ENCODE data around the gene FBXW8.
A peak's percentile ranks its signal among the peaks of the same experiment; 100 is the strongest.

FBXW8 gene

GRCh38 chr12:116887897-116888296 is 22.9 kb upstream of the FBXW8 start:
- no peak for DNase-seq

- no peak for DNase-seq
Observed at GRCh38 chr12:116890330-116890729, 20.4 kb upstream of the FBXW8 start.

GRCh38 chr12:116891019-116891418 is 19.7 kb upstream of the FBXW8 start:
- DNase-seq: no peak

DNA sequence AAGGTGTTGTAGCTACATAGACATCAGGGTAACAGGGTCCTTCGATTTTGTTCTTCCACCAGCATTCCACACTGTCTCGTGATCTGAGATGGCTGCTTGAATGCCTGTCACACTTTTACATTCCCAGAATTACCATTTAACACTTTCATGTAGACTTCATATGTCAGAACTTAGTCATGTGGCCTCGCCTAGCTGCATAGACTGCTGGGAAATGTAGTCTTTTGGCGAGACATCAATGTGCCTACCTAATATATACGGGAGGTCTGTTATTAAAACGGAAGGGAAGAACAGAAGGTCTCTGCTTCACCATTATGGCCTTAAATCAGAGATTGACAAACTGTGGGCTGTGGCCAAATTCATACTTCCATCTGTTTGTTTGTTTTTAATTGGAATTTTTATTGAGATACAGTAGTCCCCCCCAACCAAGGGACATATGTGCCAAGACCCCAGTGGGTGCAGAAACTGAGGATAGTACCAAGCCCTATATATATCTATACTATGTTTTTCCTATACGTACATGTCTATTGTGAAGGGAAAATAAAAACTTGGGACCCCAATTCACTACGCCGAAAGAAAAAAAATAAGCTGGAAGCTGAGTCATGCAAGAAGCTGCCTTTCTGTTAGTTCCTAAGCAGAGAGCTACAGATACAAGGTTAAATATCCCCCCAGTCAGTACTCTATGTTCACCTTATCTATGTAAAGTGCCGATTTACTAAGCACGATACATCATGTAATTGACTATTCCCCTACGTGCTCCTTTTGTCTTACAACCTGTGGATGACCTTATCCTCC is 18.2 kb upstream of the FBXW8 start:
- DNase-seq: no peak

DNA sequence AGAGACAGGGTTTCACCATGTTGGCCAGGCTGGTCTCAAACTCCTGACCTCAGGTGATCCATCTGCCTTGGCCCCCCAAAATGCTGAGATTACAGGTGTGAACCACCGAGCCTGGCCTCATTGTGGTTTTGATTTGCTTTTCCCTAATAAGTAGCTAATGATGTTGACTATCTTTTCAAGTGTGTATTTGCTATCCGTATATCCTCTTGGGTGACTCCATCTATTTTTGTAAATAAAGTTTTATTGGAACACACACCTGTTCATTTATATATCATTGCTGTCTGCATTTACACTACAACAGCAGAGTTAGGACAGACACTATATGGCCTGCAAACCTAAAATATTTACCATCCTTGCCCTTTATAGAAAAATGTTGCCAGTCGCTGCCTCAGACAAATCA is 15.8 kb upstream of the FBXW8 start:
- DNase-seq: no peak

GRCh38 chr12:116896411-116896924 is 14.3 kb upstream of the FBXW8 start:
- DNase-seq: no peak

- DNase-seq: no peak
Observed at GRCh38 chr12:116897476-116897875, 13.3 kb upstream of the FBXW8 start.

DNA sequence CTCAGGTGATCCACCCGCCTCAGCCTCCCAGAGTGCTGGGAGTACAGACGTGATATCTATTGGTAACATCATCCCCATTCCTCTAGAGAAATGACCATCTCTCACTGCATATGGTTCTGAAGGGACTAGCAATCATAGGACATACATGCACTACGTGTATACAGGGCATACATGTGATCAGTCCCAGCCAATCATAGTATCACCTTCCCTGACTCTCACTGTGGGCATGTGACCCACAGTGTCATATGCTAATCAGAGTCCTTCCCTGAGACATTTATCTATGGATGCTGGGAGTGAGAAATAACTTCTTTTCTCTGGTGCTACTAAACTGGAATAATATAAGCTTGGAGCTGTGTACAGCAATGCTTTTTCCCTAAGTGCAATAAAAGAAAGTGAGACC is 12.1 kb upstream of the FBXW8 start:
- no peak for DNase-seq

DNA sequence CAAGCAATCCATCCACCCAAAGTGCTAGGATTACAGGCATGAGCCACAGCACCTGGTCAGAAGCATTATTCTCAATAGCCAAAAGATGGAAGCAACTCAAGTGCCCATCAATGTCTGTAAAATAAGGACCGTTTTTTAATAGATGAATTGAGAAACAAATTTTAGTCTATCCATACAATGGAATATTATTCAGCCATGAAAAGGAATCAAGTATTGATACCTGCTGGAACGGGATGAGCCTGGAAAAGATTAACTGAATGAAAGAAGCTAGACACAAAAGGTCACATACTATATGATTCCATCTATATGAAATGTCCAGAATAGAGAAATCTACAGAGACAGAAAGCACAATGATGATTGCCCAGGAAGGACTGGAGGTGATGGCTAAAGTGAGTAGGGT is 9.1 kb upstream of the FBXW8 start:
- DNase-seq: no peak

DNA sequence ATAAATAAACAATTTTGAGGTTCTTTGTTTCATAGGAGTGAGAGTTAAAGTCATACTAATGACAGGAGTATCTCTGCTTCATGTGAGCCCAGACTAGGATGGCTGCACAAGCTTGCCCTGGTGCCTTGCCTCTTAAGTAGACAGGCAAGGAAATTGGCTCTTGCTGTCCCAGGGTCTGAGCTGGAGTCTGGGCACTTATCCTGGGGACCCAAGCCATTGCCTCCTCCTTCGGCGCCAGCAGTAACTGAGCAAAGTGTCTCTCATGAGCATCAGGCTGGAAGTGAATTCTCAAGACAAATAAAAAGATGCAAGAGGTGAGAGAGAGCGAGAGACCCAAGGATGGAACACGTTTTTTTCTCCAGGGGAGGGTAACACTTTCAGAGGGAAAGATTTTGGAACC is 6.9 kb upstream of the FBXW8 start:
- no peak for DNase-seq

DNA sequence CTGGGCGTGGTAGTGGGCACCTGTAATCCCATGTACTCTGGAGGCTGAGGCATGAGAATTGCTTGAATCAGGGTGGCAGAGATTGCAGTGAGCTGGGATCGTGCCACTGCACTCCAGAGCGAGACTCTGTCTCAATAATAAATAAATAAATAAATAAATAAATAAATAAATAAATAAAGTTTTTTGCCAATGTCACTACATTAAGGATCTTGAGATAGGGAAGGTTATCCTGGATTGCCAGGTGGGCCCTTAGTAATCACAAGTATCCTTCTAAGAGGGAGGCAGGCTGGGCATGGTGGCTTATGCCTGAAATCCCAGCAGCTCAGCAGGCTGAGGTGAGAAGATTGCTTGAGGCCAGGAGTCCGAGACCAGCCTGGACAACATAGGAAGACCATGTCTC is 4.5 kb upstream of the FBXW8 start:
- DNase-seq: no peak

- DNase-seq: no peak
Observed at GRCh38 chr12:116910280-116910644, 488 bp upstream of the FBXW8 start.

DNA sequence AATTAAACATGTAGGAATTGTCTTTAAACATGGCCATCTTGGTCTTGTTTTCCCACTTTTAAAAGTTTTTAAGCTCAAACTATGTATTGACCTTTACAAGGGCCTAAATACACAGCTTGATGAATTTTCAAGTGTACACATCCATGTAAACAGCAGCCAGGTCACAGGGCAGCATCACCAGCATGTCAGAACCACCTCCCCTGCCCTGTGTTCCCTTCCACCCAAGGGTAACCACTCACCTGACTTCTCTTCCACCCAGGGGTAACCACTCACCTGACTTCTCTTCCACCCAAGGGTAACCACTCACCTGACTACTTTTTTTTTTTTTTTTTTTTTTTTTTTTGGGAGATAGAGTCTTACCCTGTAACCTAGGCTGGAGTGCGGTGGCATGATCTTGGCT is 4.6 kb downstream of the FBXW8 start:
- no peak for DNase-seq

DNA sequence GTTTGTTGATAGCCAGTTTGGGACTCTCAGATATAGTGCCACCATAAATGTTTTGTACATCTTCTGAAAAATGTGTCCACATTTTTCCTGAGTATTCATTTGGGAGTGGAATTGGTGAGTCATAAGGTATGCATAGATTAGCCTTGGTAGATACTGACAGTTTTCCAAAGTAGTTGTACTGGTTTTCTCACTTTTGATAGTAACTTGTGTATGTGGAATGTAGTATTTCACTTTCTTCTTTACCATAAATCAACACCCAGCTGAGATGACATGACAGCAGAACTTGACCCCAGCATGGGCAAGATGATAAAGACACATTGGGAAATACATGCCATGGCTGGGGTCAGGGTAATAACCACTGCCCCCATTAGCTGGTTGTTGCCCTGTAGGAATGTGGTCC is 5.4 kb downstream of the FBXW8 start:
- DNase-seq: peak; percentile 54

DNA sequence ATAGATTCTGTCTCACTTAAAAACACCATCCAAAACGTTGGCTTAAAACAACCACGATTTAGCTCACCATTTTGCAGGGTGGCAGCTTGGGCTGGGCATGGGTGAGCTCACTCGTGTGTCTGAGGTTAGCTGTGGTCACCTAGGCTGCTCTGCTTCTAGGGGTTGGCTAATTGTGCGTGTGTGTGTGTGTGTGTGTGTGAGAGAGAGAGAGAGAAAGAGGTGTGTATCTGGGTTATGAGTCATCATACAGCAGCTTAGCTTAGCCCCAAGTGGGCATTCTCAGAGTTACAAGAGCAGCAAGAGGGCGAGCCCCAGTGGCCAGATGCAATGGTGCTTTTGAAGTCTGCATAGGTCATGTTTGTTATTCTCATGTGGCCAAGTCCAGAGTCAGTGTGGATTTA is 6.0 kb downstream of the FBXW8 start:
- DNase-seq: peak; percentile 36

- DNase-seq: no peak
Observed at GRCh38 chr12:116918464-116918863, 7.7 kb downstream of the FBXW8 start.

- no peak for DNase-seq
Observed at GRCh38 chr12:116919247-116919661, 8.5 kb downstream of the FBXW8 start.

DNA sequence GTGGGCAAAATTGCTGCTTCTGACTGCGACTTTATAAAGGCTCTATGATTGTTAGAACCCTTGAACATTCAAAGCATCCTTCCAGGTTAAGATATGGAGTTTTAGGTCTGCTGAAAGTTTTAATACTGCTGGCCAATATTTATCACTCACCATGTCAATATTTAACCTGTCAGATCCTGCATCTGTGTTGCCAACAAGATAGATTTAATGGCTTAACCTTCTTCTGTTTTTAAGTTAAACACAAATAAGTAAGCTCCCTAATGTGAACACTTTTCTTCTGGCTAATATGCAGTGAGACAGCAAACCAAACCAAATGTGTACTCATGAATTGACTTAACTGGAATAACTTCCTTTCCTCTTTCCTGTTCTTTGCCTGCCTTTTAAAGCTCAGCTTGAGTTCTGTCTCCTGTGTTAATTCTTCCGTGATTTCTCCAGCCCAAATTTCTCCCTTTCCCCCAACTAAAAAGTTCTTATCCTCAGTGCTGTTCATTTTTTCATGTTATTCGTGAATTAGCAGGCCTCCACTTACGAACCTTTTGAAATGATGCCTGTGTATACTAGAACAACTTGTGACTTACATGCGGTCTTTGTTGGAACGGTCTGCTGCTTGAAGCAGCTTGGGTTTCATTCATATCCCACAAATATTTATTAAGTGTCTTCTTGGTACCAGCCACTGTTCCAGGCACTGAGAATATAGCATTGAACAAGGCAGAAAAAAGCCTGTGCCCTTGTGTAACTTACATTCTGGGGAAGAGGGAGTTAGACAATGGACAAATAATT is 9.1 kb downstream of the FBXW8 start:
- no peak for DNase-seq

- DNase-seq: no peak
Observed at GRCh38 chr12:116920939-116921338, 10.2 kb downstream of the FBXW8 start.

GRCh38 chr12:116922194-116922897 is 11.6 kb downstream of the FBXW8 start:
- peak; percentile 61 for DNase-seq

DNA sequence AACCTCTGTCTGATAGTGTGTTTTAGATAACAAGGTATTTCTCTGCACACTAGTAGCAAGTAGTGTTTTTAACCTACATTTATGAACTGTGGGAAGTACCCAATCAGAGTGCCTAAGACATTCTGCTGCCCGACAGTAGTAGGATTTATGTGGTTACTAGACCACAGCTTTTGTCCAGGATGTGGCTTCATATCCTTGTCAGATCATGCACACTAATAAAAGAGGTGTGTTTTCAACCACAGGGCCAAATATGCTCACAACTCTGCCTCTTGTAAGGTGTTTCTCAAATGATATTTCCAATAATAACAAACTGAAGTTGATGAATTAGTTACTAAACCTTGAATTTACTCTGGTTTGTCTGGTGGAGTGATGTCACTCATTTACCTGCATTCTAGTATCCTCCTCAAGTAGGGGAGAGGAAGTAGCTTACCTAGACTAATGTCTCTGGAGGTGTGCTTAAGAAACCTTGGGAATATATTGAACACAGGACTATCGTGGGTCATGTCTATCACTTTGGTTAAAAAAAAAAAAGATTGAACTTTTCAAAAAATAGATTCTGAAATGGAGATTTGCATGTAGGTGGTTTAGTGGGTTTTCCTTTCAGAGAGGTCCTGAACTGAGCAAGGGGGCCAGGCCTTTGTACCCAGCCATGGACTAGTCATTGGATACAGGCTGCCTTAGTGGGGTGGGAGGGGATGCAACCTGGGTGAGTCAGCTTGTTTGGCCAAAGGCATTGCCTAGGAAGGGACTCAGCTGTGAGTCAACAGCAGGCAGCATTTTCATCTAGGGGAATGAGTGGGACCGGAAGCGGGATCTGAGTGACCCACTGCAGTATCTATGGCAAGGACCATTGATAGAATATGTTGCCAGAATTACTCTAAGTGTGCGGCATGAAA is 14.1 kb downstream of the FBXW8 start:
- peak; percentile 38 for DNase-seq
